GM23248 (cell line): Measurements from ENCODE around the gene C15orf40. TPM values are rescaled to one million over a fixed set of nuclear protein-coding genes. Genes with fewer than 3 reads are reported as not detected.

Source experiments
- DNase-seq: peaks from one replicate; pipeline ENCODE4 v3.0.0-alpha.2; 2015
- H2AFZ ChIP-seq: fragments of 200-600 bp; sonication (generic); 2 replicates; pipeline ENCODE4 v1.6.1; 2016; ENCODE audit warnings: antibody characterized with exemption
- H3F3A ChIP-seq: fragments of 200-600 bp; sonication (generic); 2 replicates; pipeline ENCODE4 v1.6.1; 2016; ENCODE audit warnings: mild to moderate bottlenecking, antibody characterized with exemption, mixed run types; ENCODE audit not compliant: insufficient read depth
- H3K27ac ChIP-seq: fragments of 200-600 bp; sonication (generic); 2 replicates; pipeline ENCODE4 v1.5.1; 2016; ENCODE audit warnings: mild to moderate bottlenecking
- H3K27me3 ChIP-seq: fragments of 200-600 bp; sonication (generic); replicated peaks from 2 replicates; pipeline ENCODE4 v1.6.1; 2016; ENCODE audit warnings: mild to moderate bottlenecking; ENCODE audit not compliant: insufficient read depth
- H3K36me3 ChIP-seq: fragments of 200-600 bp; sonication (generic); 2 replicates; pipeline ENCODE4 v1.6.1; 2016; ENCODE audit warnings: low read depth, mild to moderate bottlenecking
- H3K4me1 ChIP-seq: fragments of 200-600 bp; sonication (generic); 2 replicates; pipeline ENCODE4 v1.6.1; 2016; ENCODE audit warnings: mild to moderate bottlenecking; ENCODE audit not compliant: insufficient read depth
- H3K4me2 ChIP-seq: fragments of 200-600 bp; sonication (generic); one replicate; pipeline ENCODE4 v1.6.1; 2016; ENCODE audit warnings: mild to moderate bottlenecking; ENCODE audit not compliant: unreplicated experiment
- H3K4me3 ChIP-seq: fragments of 200-600 bp; sonication (generic); 2 replicates; pipeline ENCODE4 v1.5.1; 2016; ENCODE audit warnings: mild to moderate bottlenecking
- H3K79me2 ChIP-seq: fragments of 200-600 bp; sonication (generic); 2 replicates; pipeline ENCODE4 v1.6.1; 2016; ENCODE audit warnings: mild to moderate bottlenecking; ENCODE audit not compliant: insufficient read depth
- H3K9ac ChIP-seq: fragments of 200-600 bp; sonication (generic); 2 replicates; pipeline ENCODE4 v1.6.1; 2016; ENCODE audit warnings: mild to moderate bottlenecking
- H3K9me2 ChIP-seq: fragments of 200-600 bp; sonication (generic); 2 replicates; pipeline ENCODE4 v1.6.1; 2016; ENCODE audit warnings: mixed run types, mild to moderate bottlenecking, moderate library complexity; ENCODE audit not compliant: insufficient read depth
- H3K9me3 ChIP-seq: fragments of 200-600 bp; sonication (generic); one replicate; pipeline ENCODE4 v1.6.1; 2017; ENCODE audit warnings: low read depth
- H4K20me1 ChIP-seq: fragments of 200-600 bp; sonication (generic); 2 replicates; pipeline ENCODE4 v1.6.0; 2016; ENCODE audit not compliant: insufficient read depth
- EZH2 ChIP-seq: fragments of 200-600 bp; sonication (generic); IDR thresholded peaks from 2 replicates; pipeline ENCODE4 v1.6.1; 2018; ENCODE audit warnings: antibody characterized with exemption, mild to moderate bottlenecking; ENCODE audit not compliant: insufficient read depth, poor library complexity, severe bottlenecking
- EZH2phosphoT487 ChIP-seq: fragments of 200-600 bp; sonication (generic); IDR thresholded peaks from 2 replicates; pipeline ENCODE4 v1.6.1; 2018; ENCODE audit warnings: antibody characterized with exemption, moderate library complexity, mild to moderate bottlenecking, low read depth; ENCODE audit not compliant: insufficient read depth
- WGBS, 2 experiments: methylation state at CpG; one replicate each; pipeline ENCODE4 v1.1.6; 2015 to 2017; ENCODE audit warnings: low lambda C conversion rate in 2 of 2, low coverage in 1 of 2; ENCODE audit errors: missing lambda C conversion rate in 2 of 2; 5-methylcytosine and 5-hydroxymethylcytosine counted together
- in situ Hi-C: fragments of 300-500 bp; cut with MboI; formaldehyde crosslinking; loops from 2 replicates; pipeline ENCODE4 v1.15.0; 2020
- polyA plus RNA-seq: library from polyadenylated mRNA; unstranded; fragments of >200 nt; fragmentation: Nextera tagmentation; extraction: Ambion mirVana; gene quantifications from 2 replicates; pipeline ENCODE4 v1.2.1, GENCODE V29; 2016
- total RNA-seq: library from RNA; depleted of rRNA; stranded (reverse); fragments of >200 nt; shearing (Covaris generic); gene quantifications from 2 replicates; pipeline ENCODE4 v1.2.3, GENCODE V29; 2014

The C15orf40 gene
- total and polyA plus RNA-seq, 2 experiments from 2014 or later, result 15.8 to 32.4 TPM

GRCh38 chr15:82980981-82981380, 30.5 kb downstream of the C15orf40 start:
- Histone ChIP-seq H3K9ac (no peak overlapping the region), H3K9me3 (no peaks in the 10 kb centered on the region), H3K79me2 (no peaks in the 10 kb centered on the region), H3K9me2 (no peaks in the 10 kb centered on the region), H3K27ac (no peak overlapping the region), H3K4me2 (no peak overlapping the region), H3K4me1 (0 out of 2 replicates have a peak, but pooled peaks cover 5% of the 10 kb centered on the region), H4K20me1 (no peaks in the 10 kb centered on the region), H3K4me3 (no peak overlapping the region), H3F3A (no peaks in the 10 kb centered on the region), H3K36me3 (no peaks in the 10 kb centered on the region), H2AFZ (no peak overlapping the region), H3K27me3 (no peaks in the 10 kb centered on the region)
- in situ Hi-C loops, result no loop called here
- 42 to 43% methylated on average over 2 of the region's 2 CpGs for WGBS, 2 experiments
- no peak for DNase-seq
- TF ChIP-seq EZH2phosphoT487, result no peak
- TF ChIP-seq EZH2, result no peak

- no peaks in the 10 kb centered on the region for H3F3A ChIP-seq
- no peaks in the 10 kb centered on the region for H3K4me1 ChIP-seq
- H3K9ac ChIP-seq, result no peak overlapping the region
- no peaks in the 10 kb centered on the region for H3K27me3 ChIP-seq
- H3K36me3 ChIP-seq, result no peaks in the 10 kb centered on the region
- H3K9me2 ChIP-seq, result no peaks in the 10 kb centered on the region
- H3K79me2 ChIP-seq, result no peaks in the 10 kb centered on the region
- no peak for DNase-seq
- WGBS, 2 experiments, result 67 to 75% methylated on average over 1 of the region's 1 CpG
- no peaks in the 10 kb centered on the region for H3K9me3 ChIP-seq
- no peak overlapping the region for H2AFZ ChIP-seq
- TF ChIP-seq EZH2, result no peak
- no peak for TF ChIP-seq EZH2phosphoT487
- no peak overlapping the region for H3K27ac ChIP-seq
- no peak overlapping the region for H3K4me2 ChIP-seq
- H3K4me3 ChIP-seq, result no peak overlapping the region
- in situ Hi-C loops, result no loop called here
- H4K20me1 ChIP-seq, result no peaks in the 10 kb centered on the region
These were observed 31.7 kb downstream of the C15orf40 start for GRCh38 chr15:82979726-82980125.

GRCh38 chr15:82978438-82978837, 33.0 kb downstream of the C15orf40 start:
- no peaks in the 10 kb centered on the region for H3K36me3 ChIP-seq
- H3F3A ChIP-seq, result no peaks in the 10 kb centered on the region
- H4K20me1 ChIP-seq, result no peaks in the 10 kb centered on the region
- no peak for TF ChIP-seq EZH2phosphoT487
- no peak for TF ChIP-seq EZH2
- no peak for DNase-seq
- H3K4me1 ChIP-seq, result no peaks in the 10 kb centered on the region
- no peak overlapping the region for H3K4me3 ChIP-seq
- no peak overlapping the region for H2AFZ ChIP-seq
- no peaks in the 10 kb centered on the region for H3K79me2 ChIP-seq
- H3K9me2 ChIP-seq, result no peaks in the 10 kb centered on the region
- H3K9me3 ChIP-seq, result no peaks in the 10 kb centered on the region
- no peak overlapping the region for H3K9ac ChIP-seq
- in situ Hi-C loops, result no loop called here
- no peak overlapping the region for H3K27ac ChIP-seq
- 75 to 76% methylated on average over 5 of the region's 5 CpGs for WGBS, 2 experiments
- H3K4me2 ChIP-seq, result no peak overlapping the region
- no peaks in the 10 kb centered on the region for H3K27me3 ChIP-seq

- Histone ChIP-seq H3K79me2 (no peaks in the 10 kb centered on the region), H3K4me1 (no peaks in the 10 kb centered on the region), H3K27me3 (no peaks in the 10 kb centered on the region), H3K36me3 (no peaks in the 10 kb centered on the region), H4K20me1 (no peaks in the 10 kb centered on the region), H3K4me3 (no peak overlapping the region), H3F3A (no peaks in the 10 kb centered on the region), H2AFZ (no peak overlapping the region), H3K4me2 (no peak overlapping the region), H3K9me2 (no peaks in the 10 kb centered on the region), H3K9ac (no peak overlapping the region), H3K9me3 (no peaks in the 10 kb centered on the region), H3K27ac (no peak overlapping the region)
- in situ Hi-C loops, result no loop called here
- DNase-seq, result no peak
- WGBS, 2 experiments, result 67 to 85% methylated on average over 1 of the region's 1 CpG
- no peak for TF ChIP-seq EZH2
- TF ChIP-seq EZH2phosphoT487, result no peak
These were observed 34.4 kb downstream of the C15orf40 start for GRCh38 chr15:82977076-82977475.

GRCh38 chr15:82972990-82973389, 38.4 kb downstream of the C15orf40 start:
- Histone ChIP-seq H4K20me1 (no peaks in the 10 kb centered on the region), H3K27me3 (no peaks in the 10 kb centered on the region), H3K4me3 (no peak overlapping the region), H3F3A (no peaks in the 10 kb centered on the region), H3K9ac (no peak overlapping the region), H3K36me3 (no peaks in the 10 kb centered on the region), H3K79me2 (no peaks in the 10 kb centered on the region), H2AFZ (no peak overlapping the region), H3K9me3 (no peaks in the 10 kb centered on the region), H3K9me2 (no peaks in the 10 kb centered on the region), H3K27ac (no peak overlapping the region), H3K4me1 (no peaks in the 10 kb centered on the region), H3K4me2 (no peak overlapping the region)
- no peak for TF ChIP-seq EZH2phosphoT487
- TF ChIP-seq EZH2, result no peak
- in situ Hi-C loops, result no loop called here
- DNase-seq, result no peak
- WGBS, 2 experiments, result 84 to 95% methylated on average over 1 of the region's 1 CpG
